Keratinocyte (primary cell): Measurements from ENCODE around the gene KTN1.

Experiments
- EZH2 ChIP-seq: IDR thresholded peaks from one replicate; pipeline ENCODE4 v1.6.1; 2012; ENCODE audit warnings: inconsistent platforms, mild to moderate bottlenecking, low read length, moderate library complexity
- TF ChIP-seq, protein P1 (sequence below), 3 experiments: IDR thresholded peaks in 1 of 3; conservative IDR thresholded peaks in 1 of 3; optimal IDR thresholded peaks in 1 of 3; 2 replicates in 2 of 3; 3 replicates in 1 of 3; pipeline versions ENCODE3 to v1.5.1; 2011; ENCODE audit warnings: low read length in 3 of 3, mild to moderate bottlenecking in 3 of 3, moderate library complexity in 2 of 3, control low read depth in 1 of 3, inconsistent platforms in 1 of 3; ENCODE audit not compliant: insufficient read depth in 2 of 3; ENCODE audit errors: extremely low read depth in 1 of 3

DNA sequence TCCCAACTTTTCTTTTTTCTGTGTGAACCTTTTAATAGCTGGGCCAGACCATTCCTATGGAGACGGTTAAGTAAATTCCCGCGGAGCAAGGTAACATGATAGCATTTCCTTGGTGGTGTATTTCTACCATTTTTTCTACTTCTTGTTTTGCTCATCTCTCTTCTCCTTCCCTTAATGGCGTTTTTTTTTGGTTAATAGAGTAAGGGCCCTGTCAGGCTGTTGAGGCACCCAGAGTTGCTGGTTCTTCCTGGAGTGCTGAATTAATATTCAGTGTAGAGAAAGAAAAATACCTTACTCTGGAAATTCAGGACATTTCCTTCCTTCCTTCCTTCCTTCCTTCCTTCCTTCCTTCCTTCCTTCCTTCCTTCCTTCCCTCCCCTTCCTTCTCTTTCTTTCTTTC is 137.6 kb downstream of the KTN1 start:
- TF ChIP-seq, protein P1, sequence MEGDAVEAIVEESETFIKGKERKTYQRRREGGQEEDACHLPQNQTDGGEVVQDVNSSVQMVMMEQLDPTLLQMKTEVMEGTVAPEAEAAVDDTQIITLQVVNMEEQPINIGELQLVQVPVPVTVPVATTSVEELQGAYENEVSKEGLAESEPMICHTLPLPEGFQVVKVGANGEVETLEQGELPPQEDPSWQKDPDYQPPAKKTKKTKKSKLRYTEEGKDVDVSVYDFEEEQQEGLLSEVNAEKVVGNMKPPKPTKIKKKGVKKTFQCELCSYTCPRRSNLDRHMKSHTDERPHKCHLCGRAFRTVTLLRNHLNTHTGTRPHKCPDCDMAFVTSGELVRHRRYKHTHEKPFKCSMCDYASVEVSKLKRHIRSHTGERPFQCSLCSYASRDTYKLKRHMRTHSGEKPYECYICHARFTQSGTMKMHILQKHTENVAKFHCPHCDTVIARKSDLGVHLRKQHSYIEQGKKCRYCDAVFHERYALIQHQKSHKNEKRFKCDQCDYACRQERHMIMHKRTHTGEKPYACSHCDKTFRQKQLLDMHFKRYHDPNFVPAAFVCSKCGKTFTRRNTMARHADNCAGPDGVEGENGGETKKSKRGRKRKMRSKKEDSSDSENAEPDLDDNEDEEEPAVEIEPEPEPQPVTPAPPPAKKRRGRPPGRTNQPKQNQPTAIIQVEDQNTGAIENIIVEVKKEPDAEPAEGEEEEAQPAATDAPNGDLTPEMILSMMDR (optimal IDR thresholded peaks at IDR 0.05 in 1 of 3, IDR thresholded peaks at IDR 0.05 in 1 of 3, conservative IDR thresholded peaks at IDR 0.05 in 1 of 3; ENCODE audit: extremely low read depth in 1 of 3, insufficient read depth in 2 of 3, low read length in 3 of 3): no peak
- TF ChIP-seq EZH2: no peak
